NCI-H2196 (cell line): ENCODE results near the gene CARD19.
A peak's percentile ranks its signal among the peaks of the same experiment; 100 is the strongest.
"Not testable (repeated sequence)": the region's sequence is repeated elsewhere in the genome, so short reads cannot be mapped to it uniquely, and the experiment has no call there.

Experiments
- DNase-seq: peaks from one replicate; lab custom pipeline; 2025; ENCODE audit not compliant: unreplicated experiment; lab: John Stamatoyannopoulos, UW

Gene CARD19

GRCh38 chr9:93129691-93130500, 33.9 kb downstream of the CARD19 start:
- no peak for DNase-seq

GRCh38 chr9:93130861-93131481, 35.0 kb downstream of the CARD19 start:
- DNase-seq = no peak

- no peak for DNase-seq
Measured at GRCh38 chr9:93131599-93132286, 35.7 kb downstream of the CARD19 start.

GRCh38 chr9:93132287-93132927, 36.4 kb downstream of the CARD19 start:
- peak; percentile 76 for DNase-seq

- peak; percentile 26 for DNase-seq
Measured at GRCh38 chr9:93132946-93133680, 37.1 kb downstream of the CARD19 start.

GRCh38 chr9:93133681-93134014, 37.6 kb downstream of the CARD19 start:
- peak; percentile 53 for DNase-seq

- DNase-seq = peak; percentile 80
Measured at GRCh38 chr9:93134015-93134739, 38.2 kb downstream of the CARD19 start, which contains the start of gene NINJ1. Gene NINJ1 (minus strand): TSS chr9:93134251. CDS start chr9:93134217, 34 bp downstream.

- no peak for DNase-seq
Measured at GRCh38 chr9:93134740-93135444, 38.9 kb downstream of the CARD19 start.

- DNase-seq = peak; percentile 72
Measured at GRCh38 chr9:93136011-93136440, 40.0 kb downstream of the CARD19 start.

GRCh38 chr9:93137362-93137761, 41.3 kb downstream of the CARD19 start:
- DNase-seq = no peak

- no peak for DNase-seq
Measured at GRCh38 chr9:93138171-93138764, 42.3 kb downstream of the CARD19 start.

GRCh38 chr9:93139365-93140182, 43.6 kb downstream of the CARD19 start:
- no peak for DNase-seq

- no peak for DNase-seq
Measured at GRCh38 chr9:93141771-93142483, 45.9 kb downstream of the CARD19 start.

GRCh38 chr9:93143830-93144530, 48.0 kb downstream of the CARD19 start:
- DNase-seq = peak; percentile 67

GRCh38 chr9:93146696-93147095, 50.7 kb downstream of the CARD19 start:
- DNase-seq = not testable (repeated sequence)

GRCh38 chr9:93147632-93148031, 51.6 kb downstream of the CARD19 start:
- DNase-seq = no peak

GRCh38 chr9:93148721-93149120, 52.7 kb downstream of the CARD19 start:
- DNase-seq = no peak
